K562 (cell line): ENCODE results near the gene CTSW. TPM values are rescaled to one million over a fixed set of nuclear protein-coding genes. Genes with fewer than 3 reads are reported as not detected.

ENCODE experiments used
- ATAC-seq: fragments of 200-7000 bp; cut with Tn5 transposase; 3 replicates; pipeline ENCODE4 v1.9.1; 2020; ENCODE audit warnings: moderate library complexity
- BruUV-seq: library from RNA; stranded (reverse); fragments of 400-500 nt; replicated peaks from 2 replicates; lab custom pipeline; 2021; lab: Mats Ljungman, UMichigan
- CTCF ChIA-PET: fragments of 300-600 bp; formaldehyde crosslinking; extraction: SDS; loops from one replicate; lab custom pipeline; 2021; ENCODE audit warnings: low intra/inter-chr PET ratio; lab: Yijun Ruan, JAX
- POLR2A ChIA-PET: fragments of 300-600, 350-650 bp; sonication (Branson Sonifier 250); formaldehyde crosslinking; extraction: SDS; loops from one replicate; lab custom pipeline; 2021; ENCODE audit warnings: antibody characterized with exemption, inconsistent platforms; lab: Yijun Ruan, JAX
- DNase-seq, 4 experiments: peaks; one replicate each; pipeline versions ENCODE4 v3.0.0 to v3.0.0-alpha.2; 2011 to 2018; ENCODE audit warnings: low spot score in 3 of 4, mixed read lengths in 3 of 4; ENCODE audit errors: extremely low read depth in 1 of 4
- FAIRE-seq: peaks from 2 replicates; lab custom pipeline; 2011; peaks lifted over from hg19 to GRCh38; lab: Jason Lieb, UNC
- H2AFZ ChIP-seq: 2 replicates; pipeline ENCODE4 v1.6.0; 2011; ENCODE audit warnings: low read depth, low read length, control low read depth, inconsistent platforms
- H3K27ac ChIP-seq: fragments of 200-600 bp; 3 replicates; pipeline ENCODE4 v1.8.0; 2011; ENCODE audit warnings: low read depth, mild to moderate bottlenecking, control low read depth, inconsistent platforms, low read length, moderate library complexity, mixed read lengths; ENCODE audit errors: extremely low read depth
- H3K27me3 ChIP-seq, 2 experiments: fragments of 300-600 bp in 1 of 2; 2 replicates in 1 of 2; 3 replicates in 1 of 2; pipeline versions ENCODE4 v1.6.0 to v1.8.0; 2011; ENCODE audit warnings: inconsistent platforms in 2 of 2, low read length in 2 of 2, mild to moderate bottlenecking in 1 of 2, mixed read lengths in 1 of 2, moderate library complexity in 1 of 2; ENCODE audit not compliant: control insufficient read depth in 2 of 2, insufficient read depth in 2 of 2
- H3K36me3 ChIP-seq: fragments of 300-600 bp; 3 replicates; pipeline ENCODE4 v1.8.0; 2011; ENCODE audit warnings: mild to moderate bottlenecking, low read length, inconsistent platforms; ENCODE audit not compliant: control insufficient read depth, insufficient read depth
- H3K4me1 ChIP-seq, 2 experiments: fragments of 200-600 bp in 1 of 2; replicated peaks in 1 of 2; 2 replicates in 1 of 2; 3 replicates in 1 of 2; pipeline versions ENCODE4 v1.5.1 to v1.8.0; 2011; ENCODE audit warnings: inconsistent platforms in 2 of 2, low read length in 2 of 2, mild to moderate bottlenecking in 1 of 2, mixed read lengths in 1 of 2, moderate library complexity in 1 of 2; ENCODE audit not compliant: control insufficient read depth in 2 of 2, insufficient read depth in 2 of 2
- H3K4me2 ChIP-seq: 2 replicates; pipeline ENCODE4 v1.6.1; 2011; ENCODE audit warnings: low read length, control low read depth, inconsistent platforms, mixed read lengths; ENCODE audit not compliant: insufficient read depth
- H3K4me3 ChIP-seq: fragments of 200-600 bp; sonication (generic), shearing (Covaris generic); 2 replicates; pipeline ENCODE4 v1.5.1; 2016; ENCODE audit warnings: control low read depth, inconsistent platforms
- H3K79me2 ChIP-seq: fragments of 200-600 bp; 3 replicates; pipeline ENCODE4 v1.8.0; 2011; ENCODE audit warnings: low read length, inconsistent platforms; ENCODE audit not compliant: control insufficient read depth, insufficient read depth
- H3K9ac ChIP-seq, 2 experiments: 2 replicates each; pipeline versions ENCODE4 v1.6.0 to v1.6.1; 2011; ENCODE audit warnings: low read depth in 2 of 2, low read length in 2 of 2, control low read depth in 1 of 2, inconsistent platforms in 1 of 2, mild to moderate bottlenecking in 1 of 2, mixed read lengths in 1 of 2; ENCODE audit not compliant: insufficient read depth in 1 of 2
- H3K9me1 ChIP-seq: one replicate; pipeline ENCODE4 v1.6.0; 2011; ENCODE audit warnings: inconsistent platforms, mild to moderate bottlenecking, low read length, moderate library complexity; ENCODE audit not compliant: control insufficient read depth, insufficient read depth
- H3K9me3 ChIP-seq: replicated peaks from 2 replicates; pipeline ENCODE4 v1.5.1; 2011; ENCODE audit warnings: low read depth, low read length, inconsistent platforms; ENCODE audit not compliant: control insufficient read depth, insufficient read depth
- H4K20me1 ChIP-seq: replicated peaks from 2 replicates; pipeline ENCODE4 v1.6.1; 2011; ENCODE audit warnings: low read length, inconsistent platforms, mixed read lengths; ENCODE audit not compliant: control insufficient read depth, insufficient read depth
- ID3 ChIP-seq, 2 experiments: fragments of 250-450 bp in 1 of 2; fragments of 450-650 bp in 1 of 2; sonication (Bioruptor Pico) in 1 of 2; IDR thresholded peaks; 2 replicates each; pipeline versions ENCODE4 v1.6.1 to v1.8.0; 2016 to 2021; ENCODE audit warnings: mild to moderate bottlenecking in 2 of 2, moderate library complexity in 2 of 2, missing compliant biosample characterization in 1 of 2, missing genetic modification characterization in 1 of 2
- IFI16 ChIP-seq: fragments of 250-450 bp; sonication (Bioruptor Pico); IDR thresholded peaks from 2 replicates; pipeline ENCODE4 v2.1.2; 2022; ENCODE audit warnings: mild to moderate bottlenecking, inconsistent platforms
- MAZ ChIP-seq, 2 experiments: fragments of 450-650 bp in 1 of 2; sonication (generic) in 1 of 2; formaldehyde crosslinking; IDR thresholded peaks in 1 of 2; conservative IDR thresholded peaks in 1 of 2; 2 replicates each; pipeline versions ENCODE4 v1.4.0 to v1.5.0; 2020; ENCODE audit warnings: mild to moderate bottlenecking in 1 of 2, missing genetic modification reagents in 1 of 2
- RBFOX2 ChIP-seq: fragments of 200-400 bp; formaldehyde crosslinking; IDR thresholded peaks from 2 replicates; pipeline ENCODE4 v1.6.1; 2017; ENCODE audit warnings: low read depth, mild to moderate bottlenecking, low read length, moderate library complexity
- ZBTB9 ChIP-seq: fragments of 450-650 bp; formaldehyde crosslinking; IDR thresholded peaks from 2 replicates; pipeline ENCODE4 v1.4.0; 2020; ENCODE audit warnings: mild to moderate bottlenecking, moderate library complexity
- ZNF134 ChIP-seq: fragments of 250-450 bp; sonication (Bioruptor Pico); conservative IDR thresholded peaks from 2 replicates; pipeline ENCODE4 v1.4.0; 2020
- WGBS: fragments of 100-300 bp; shearing (Covaris generic); methylation state at CpG from one replicate; pipeline ENCODE4 v1.1.6; 2016; ENCODE audit warnings: low coverage, mixed read lengths; ENCODE audit not compliant: insufficient coverage; ENCODE audit errors: missing lambda C conversion rate; 5-methylcytosine and 5-hydroxymethylcytosine counted together
- in situ Hi-C: fragments of 300-500 bp; cut with MboI; formaldehyde crosslinking; loops from 4 replicates; pipeline ENCODE4 v1.15.0; 2018; ENCODE audit warnings: inconsistent platforms, mixed read lengths
- intact Hi-C: fragments of 100-400 bp; cut with micrococcal nuclease; formaldehyde crosslinking; loops from 2 replicates; pipeline ENCODE4 v1.14.2; 2022
- polyA plus RNA-seq, 8 experiments: library from polyadenylated mRNA; depleted of rRNA in 4 of 8; stranded (reverse) in 5 of 8; unstranded in 3 of 8; fragments of >200 nt; fragmentation: Nextera tagmentation in 2 of 8; fragmentation: Illumina TruSeq in 1 of 8; extraction: Ambion mirVana in 2 of 8; extraction: Trizol in 1 of 8; gene quantifications; 2 replicates each; pipeline versions ENCODE4 v1.2.1 to v1.2.3, GENCODE V29; 2011 to 2014; ENCODE audit warnings: inconsistent platforms in 1 of 8, missing spikeins in 1 of 8
- total RNA-seq, 7 experiments: library from RNA; depleted of rRNA in 6 of 7; stranded (reverse); fragments of >200 nt in 6 of 7; fragmentation: Illumina TruSeq in 2 of 7; extraction: Trizol in 2 of 7; gene quantifications; 2 replicates each; pipeline versions ENCODE4 v1.2.1 to v1.2.3, GENCODE V29; 2011 to 2021; ENCODE audit warnings: low replicate concordance in 1 of 7
- TF ChIP-seq, protein P1 (sequence below): fragments of 250-450 bp; sonication (Bioruptor Pico); IDR thresholded peaks from 2 replicates; pipeline ENCODE4 v1.5.0; 2021

The CTSW gene
- total and polyA plus RNA-seq, 9 of the 15 experiments (the other 6 are each of a cell fraction or from before 2014, with no cell fraction given): 0.04 TPM; not detected in 8

- DNase-seq (no peak), FAIRE-seq (no peak), ATAC-seq (no peak)
- Histone ChIP-seq H3K4me1 (peaks cover 11 to 43% of the 10 kb centered on the region in 2 experiments), H4K20me1 (no peaks in the 10 kb centered on the region), H3K79me2 (peaks cover 29% of the 10 kb centered on the region), H2AFZ (no peak overlapping the region), H3K4me3 (no peak overlapping the region), H3K27ac (no peak overlapping the region), H3K9ac (peak overlapping the region in 1 of 2 experiments; percentile 20; a peak in 1 of 4 replicates), H3K9me3 (no peaks in the 10 kb centered on the region), H3K4me2 (no peak overlapping the region), H3K27me3 (no peaks in the 10 kb centered on the region), H3K36me3 (peaks cover 29% of the 10 kb centered on the region; the same call in 1 of the 3 replicates), H3K9me1 (no peaks in the 10 kb centered on the region)
- in situ Hi-C loops (no loop called here), intact Hi-C loops (no loop called here)
- WGBS: 92% methylated on average over 7 of the region's 10 CpGs
- no peak for TF ChIP-seq ZBTB9 (CRISPR knock-in tag)
- TF ChIP-seq RBFOX2: peak; percentile 38; the same call in 1 of the 2 replicates
- no peak for TF ChIP-seq IFI16
- ChIA-PET CTCF (no interaction called here), POLR2A (interaction anchor here (0.6 to 1.9 kb wide), 3 partner anchors 10 to 31 kb away, joined by 3 to 13 read pairs (median 4); partner anchors contain the start of genes CCDC85B and FOSL1)
- BruUV-seq: no TSS peak
Measured at GRCh38 chr11:65921876-65922275, 42.2 kb downstream of the CTSW start.

GRCh38 chr11:65922565-65922964, 42.9 kb downstream of the CTSW start:
- peaks cover 23% of the 10 kb centered on the region for H3K79me2 ChIP-seq
- no peak overlapping the region for H2AFZ ChIP-seq
- FAIRE-seq (peak; percentile 48), ATAC-seq (no peak), DNase-seq (no peak)
- peaks cover 13 to 41% of the 10 kb centered on the region in 2 experiments for H3K4me1 ChIP-seq
- H3K9me3 ChIP-seq: no peaks in the 10 kb centered on the region
- intact Hi-C loops (no loop called here), in situ Hi-C loops (no loop called here)
- 0 out of 4 replicates have a peak overlapping the region, but pooled peaks of 1 of the 2 experiments have one; percentile 20 for H3K9ac ChIP-seq
- H3K4me3 ChIP-seq: no peak overlapping the region
- no peak overlapping the region for H3K4me2 ChIP-seq
- H3K27me3 ChIP-seq: no peaks in the 10 kb centered on the region
- TF ChIP-seq ID3 (CRISPR knock-in tag; IDR thresholded peaks at IDR 0.05) (no peak), ID3 (tag; IDR thresholded peaks at IDR 0.05) (no peak), ZNF134 (CRISPR knock-in tag) (no peak), MAZ (CRISPR knock-in tag; conservative IDR thresholded peaks at IDR 0.05 in 1 of 2, IDR thresholded peaks at IDR 0.05 in 1 of 2) (no peak)
- TF ChIP-seq, protein P1, sequence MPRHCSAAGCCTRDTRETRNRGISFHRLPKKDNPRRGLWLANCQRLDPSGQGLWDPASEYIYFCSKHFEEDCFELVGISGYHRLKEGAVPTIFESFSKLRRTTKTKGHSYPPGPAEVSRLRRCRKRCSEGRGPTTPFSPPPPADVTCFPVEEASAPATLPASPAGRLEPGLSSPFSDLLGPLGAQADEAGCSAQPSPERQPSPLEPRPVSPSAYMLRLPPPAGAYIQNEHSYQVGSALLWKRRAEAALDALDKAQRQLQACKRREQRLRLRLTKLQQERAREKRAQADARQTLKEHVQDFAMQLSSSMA (CRISPR knock-in tag): no peak
- BruUV-seq: no TSS peak
- WGBS: 61% methylated on average over 3 of the region's 3 CpGs
- H3K9me1 ChIP-seq: no peaks in the 10 kb centered on the region
- POLR2A ChIA-PET: interaction anchor here (0.8 to 1.9 kb wide), 7 partner anchors 8 to 29 kb away, joined by 3 to 13 read pairs (median 4); partner anchors contain the start of gene FOSL1
- CTCF ChIA-PET: no interaction called here
- H4K20me1 ChIP-seq: no peaks in the 10 kb centered on the region
- peaks cover 22% of the 10 kb centered on the region; the same call in 1 of the 3 replicates for H3K36me3 ChIP-seq
- no peak overlapping the region for H3K27ac ChIP-seq
